ENCODE data around the gene OPN4.
"Not testable (repeated sequence)": the region's sequence is repeated elsewhere in the genome, so short reads cannot be mapped to it uniquely, and the experiment has no call there.

Gene OPN4

GRCh38 chr10:86654411-86655172 is at the start of gene OPN4:
TSS of gene OPN4 (plus strand) at chr10:86654547. CDS start at chr10:86654784, 237 bp downstream.
- FAIRE-seq, result no peak

GRCh38 chr10:86607674-86608073 is 46.7 kb upstream of the OPN4 start:
- DNase-seq (ENCODE audit: extremely low spot score, insufficient read length, low read depth) (no peak), FAIRE-seq (no peak)

More at GRCh38 chr10:86654411-86655172, at the start of gene OPN4:
- DNase-seq (ENCODE audit: extremely low spot score, insufficient read length, low read depth), result no peak

- DNase-seq (ENCODE audit: extremely low spot score, insufficient read length, low read depth), result no peak
- FAIRE-seq, result no peak
These were observed 44.4 kb upstream of the OPN4 start for GRCh38 chr10:86609920-86610319.

GRCh38 chr10:86611386-86611785 is 43.0 kb upstream of the OPN4 start:
- no peak for FAIRE-seq
- DNase-seq (ENCODE audit: extremely low spot score, insufficient read length, low read depth), result no peak

GRCh38 chr10:86613096-86613495 is 41.3 kb upstream of the OPN4 start:
- no peak for DNase-seq (ENCODE audit: extremely low spot score, insufficient read length, low read depth)
- FAIRE-seq, result no peak

- no peak for FAIRE-seq
- no peak for DNase-seq (ENCODE audit: extremely low spot score, insufficient read length, low read depth)
These were observed 40.4 kb upstream of the OPN4 start for GRCh38 chr10:86613905-86614304.

- FAIRE-seq (no peak), DNase-seq (ENCODE audit: extremely low spot score, insufficient read length, low read depth) (no peak)
These were observed 39.5 kb upstream of the OPN4 start for GRCh38 chr10:86614853-86615252.

- not testable (repeated sequence) for DNase-seq (ENCODE audit: extremely low spot score, insufficient read length, low read depth); FAIRE-seq
These were observed 37.1 kb upstream of the OPN4 start for GRCh38 chr10:86617278-86617677.

- DNase-seq (ENCODE audit: extremely low spot score, insufficient read length, low read depth) (no peak), FAIRE-seq (no peak)
These were observed 26.0 kb upstream of the OPN4 start for GRCh38 chr10:86628311-86628710.

- DNase-seq (ENCODE audit: extremely low spot score, insufficient read length, low read depth) (no peak), FAIRE-seq (no peak)
These were observed 24.3 kb upstream of the OPN4 start for GRCh38 chr10:86630079-86630478.

- DNase-seq (ENCODE audit: extremely low spot score, insufficient read length, low read depth) (no peak), FAIRE-seq (no peak)
These were observed 22.1 kb upstream of the OPN4 start for GRCh38 chr10:86632009-86632800.

GRCh38 chr10:86632951-86633350 is 21.4 kb upstream of the OPN4 start:
- no peak for DNase-seq (ENCODE audit: extremely low spot score, insufficient read length, low read depth)
- FAIRE-seq, result no peak

GRCh38 chr10:86635402-86635801 is 18.9 kb upstream of the OPN4 start:
- DNase-seq (ENCODE audit: extremely low spot score, insufficient read length, low read depth) (no peak), FAIRE-seq (no peak)

GRCh38 chr10:86636311-86636710 is 18.0 kb upstream of the OPN4 start:
- DNase-seq (ENCODE audit: extremely low spot score, insufficient read length, low read depth) (no peak), FAIRE-seq (no peak)

GRCh38 chr10:86642021-86642420 is 12.3 kb upstream of the OPN4 start:
- DNase-seq (ENCODE audit: extremely low spot score, insufficient read length, low read depth), result no peak
- FAIRE-seq, result no peak

GRCh38 chr10:86642499-86642898 is 11.8 kb upstream of the OPN4 start:
- FAIRE-seq (no peak), DNase-seq (ENCODE audit: extremely low spot score, insufficient read length, low read depth) (no peak)

- FAIRE-seq (peak; percentile 75), DNase-seq (ENCODE audit: extremely low spot score, insufficient read length, low read depth) (no peak)
These were observed 10.1 kb upstream of the OPN4 start for GRCh38 chr10:86644152-86644793.

- no peak for FAIRE-seq
- no peak for DNase-seq (ENCODE audit: extremely low spot score, insufficient read length, low read depth)
These were observed 9.4 kb upstream of the OPN4 start for GRCh38 chr10:86644794-86645445.

GRCh38 chr10:86645621-86646165 is 8.7 kb upstream of the OPN4 start:
- not testable (repeated sequence) for FAIRE-seq; DNase-seq (ENCODE audit: extremely low spot score, insufficient read length, low read depth)

GRCh38 chr10:86646532-86646931 is 7.8 kb upstream of the OPN4 start:
- DNase-seq (ENCODE audit: extremely low spot score, insufficient read length, low read depth) (no peak), FAIRE-seq (no peak)

Data from GM18507 (cell line).